OCI-LY7 (cell line): Measurements from ENCODE around the gene PTPN14.

ENCODE experiments used
- EZH2phosphoT487 ChIP-seq: fragments of 200-600 bp; sonication (generic); IDR thresholded peaks from 2 replicates; pipeline ENCODE4 v1.6.1; 2018; ENCODE audit warnings: low read depth, borderline replicate concordance, mild to moderate bottlenecking, mixed run types, antibody characterized with exemption, low read length, moderate library complexity, mixed read lengths
- TF ChIP-seq, protein P1 (sequence below): fragments of 200-600 bp; sonication (generic); conservative IDR thresholded peaks from 2 replicates; pipeline ENCODE4 v1.5.1; 2014; ENCODE audit warnings: mild to moderate bottlenecking, antibody characterized with exemption, low read length, moderate library complexity, mixed read lengths

DNA sequence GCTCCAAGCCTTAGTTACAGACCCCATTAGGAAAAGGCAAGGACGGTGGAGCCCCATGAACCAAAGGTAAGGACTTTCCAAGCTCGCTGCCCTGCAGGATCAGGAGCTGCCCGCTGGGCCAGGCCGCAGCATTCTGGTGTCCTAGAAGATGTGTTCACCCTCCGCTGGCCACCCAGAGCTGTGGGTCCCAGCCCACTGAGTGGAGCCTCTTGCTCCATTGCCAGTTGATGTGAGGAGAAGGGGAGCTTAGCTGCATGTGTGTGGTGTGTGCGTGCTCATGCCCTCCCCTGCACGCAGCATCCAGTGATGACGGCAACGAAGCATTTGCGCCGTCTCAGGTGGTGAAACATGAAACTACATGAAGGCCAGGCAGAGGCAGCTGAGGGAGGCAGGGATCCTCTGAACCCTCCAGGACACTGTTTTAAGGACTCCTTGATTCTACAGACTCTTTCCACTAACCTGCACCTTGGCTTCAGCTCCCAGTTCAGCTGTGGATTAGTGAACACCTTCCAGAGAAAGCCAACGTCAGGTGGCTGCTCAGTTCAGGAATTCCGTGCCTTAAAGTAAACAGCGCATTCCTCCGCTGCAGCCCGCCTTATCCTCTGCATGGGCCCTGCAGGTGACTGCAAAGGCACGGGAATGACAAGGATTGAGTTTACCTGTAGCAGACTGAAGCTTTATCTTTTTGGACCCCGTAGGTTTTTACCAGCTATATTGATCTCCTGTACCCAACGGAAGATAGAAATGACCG is 221.8 kb downstream of the PTPN14 start:
- TF ChIP-seq, protein P1, sequence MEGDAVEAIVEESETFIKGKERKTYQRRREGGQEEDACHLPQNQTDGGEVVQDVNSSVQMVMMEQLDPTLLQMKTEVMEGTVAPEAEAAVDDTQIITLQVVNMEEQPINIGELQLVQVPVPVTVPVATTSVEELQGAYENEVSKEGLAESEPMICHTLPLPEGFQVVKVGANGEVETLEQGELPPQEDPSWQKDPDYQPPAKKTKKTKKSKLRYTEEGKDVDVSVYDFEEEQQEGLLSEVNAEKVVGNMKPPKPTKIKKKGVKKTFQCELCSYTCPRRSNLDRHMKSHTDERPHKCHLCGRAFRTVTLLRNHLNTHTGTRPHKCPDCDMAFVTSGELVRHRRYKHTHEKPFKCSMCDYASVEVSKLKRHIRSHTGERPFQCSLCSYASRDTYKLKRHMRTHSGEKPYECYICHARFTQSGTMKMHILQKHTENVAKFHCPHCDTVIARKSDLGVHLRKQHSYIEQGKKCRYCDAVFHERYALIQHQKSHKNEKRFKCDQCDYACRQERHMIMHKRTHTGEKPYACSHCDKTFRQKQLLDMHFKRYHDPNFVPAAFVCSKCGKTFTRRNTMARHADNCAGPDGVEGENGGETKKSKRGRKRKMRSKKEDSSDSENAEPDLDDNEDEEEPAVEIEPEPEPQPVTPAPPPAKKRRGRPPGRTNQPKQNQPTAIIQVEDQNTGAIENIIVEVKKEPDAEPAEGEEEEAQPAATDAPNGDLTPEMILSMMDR, result no peak
- no peak for TF ChIP-seq EZH2phosphoT487
